Measurements from ENCODE around the gene USH1C. TPM values are rescaled to one million over a fixed set of nuclear protein-coding genes. Genes with fewer than 3 reads are reported as not detected.
A peak's percentile ranks its signal among the peaks of the same experiment; 100 is the strongest.

The USH1C gene
- total RNA-seq, 1 experiment from 2014 or later: 1.0 TPM

- H3K79me1 ChIP-seq (ENCODE audit: insufficient read depth, low read depth, low read length, poor library complexity, severe bottlenecking): no peaks in the 10 kb centered on the region
- H3K14ac ChIP-seq (ENCODE audit: insufficient read depth, low read length): no peak overlapping the region; the same call in 1 of the 2 replicates
- H3K23ac ChIP-seq (ENCODE audit: insufficient read length, low read depth, low read length): no peak overlapping the region
- H4K5ac ChIP-seq (ENCODE audit: insufficient read length, low read depth, low read length): no peak overlapping the region
- WGBS (ENCODE audit: extremely low coverage, insufficient read length, low lambda C conversion rate): no CpG with 5 or more reads among the region's 12 CpGs
- no peaks in the 10 kb centered on the region for H4K20me1 ChIP-seq (ENCODE audit: control insufficient read depth, insufficient read depth, insufficient read length)
- H2AK5ac ChIP-seq (ENCODE audit: insufficient read length, low read length): no peak overlapping the region
- Mint-ChIP-seq H3K4me1 (peaks cover 7 to 15% of the 10 kb centered on the region in 2 experiments), H3K4me3 (no peak overlapping the region), H3K36me3 (ENCODE audit: insufficient read depth in 1 of 3, low read depth in 3 of 3) (no peaks in the 10 kb centered on the region), H3K9me3 (no peaks in the 10 kb centered on the region), H3K27me3 (ENCODE audit: low read depth) (peaks cover 19% of the 10 kb centered on the region), H3K27ac (peak overlapping the region in 1 of 3 experiments; percentile 88; a peak in 1 of 7 replicates)
- H3K18ac ChIP-seq (ENCODE audit: insufficient read length, low read depth, low read length): no peak overlapping the region
- H3K23me2 ChIP-seq (ENCODE audit: insufficient read length, low read depth, low read length, poor library complexity, severe bottlenecking): no peaks in the 10 kb centered on the region
- DNase-seq: no peak
- no peak overlapping the region for H2BK12ac ChIP-seq (ENCODE audit: insufficient read length, low read depth, low read length)
- H2BK5ac ChIP-seq (ENCODE audit: insufficient read length, low read length): no peak overlapping the region
- no peak overlapping the region for H2AFZ ChIP-seq (ENCODE audit: low read length)
- no peak overlapping the region for H3T11ph ChIP-seq (ENCODE audit: low read length)
- H2BK15ac ChIP-seq (ENCODE audit: low read depth, low read length): no peak overlapping the region
- no peak overlapping the region for H2BK120ac ChIP-seq (ENCODE audit: low read depth, low read length, poor library complexity, severe bottlenecking)
- H3K4me1 ChIP-seq (ENCODE audit: insufficient read depth, low read length): no peaks in the 10 kb centered on the region; the same call in 1 of the 2 replicates
- TF ChIP-seq CTCF (conservative IDR thresholded peaks at IDR 0.05): no peak
- no peak overlapping the region for H2BK20ac ChIP-seq (ENCODE audit: low read depth, low read length, poor library complexity, severe bottlenecking)
- H3K4ac ChIP-seq (ENCODE audit: low read depth, low read length): no peak overlapping the region
- no peaks in the 10 kb centered on the region for H3K79me2 ChIP-seq (ENCODE audit: insufficient read depth, low read length)
- H3K9me3 ChIP-seq (ENCODE audit: control insufficient read depth, low read depth, low read length): no peaks in the 10 kb centered on the region
- H3K27ac ChIP-seq (ENCODE audit: insufficient read length, low read depth, low read length): no peak overlapping the region
- H3K4me2 ChIP-seq (ENCODE audit: insufficient read depth, insufficient read length, low read length): no peak overlapping the region
- H4K91ac ChIP-seq (ENCODE audit: insufficient read length, low read depth, low read length): no peak overlapping the region
- no peak overlapping the region for H3K56ac ChIP-seq (ENCODE audit: insufficient read length, low read depth, low read length)
- no peak overlapping the region for H3K9ac ChIP-seq (ENCODE audit: extremely low read depth, insufficient read length, low read length)
- no peak overlapping the region for H4K8ac ChIP-seq (replicated peaks; ENCODE audit: insufficient read length, low read depth, low read length)
- no peaks in the 10 kb centered on the region for H3K27me3 ChIP-seq (ENCODE audit: insufficient read depth, low read length)
These were observed 43.5 kb downstream of the USH1C start for GRCh38 chr11:17500673-17501072.
